Gastrocnemius medialis (tissue), 4 donors: ENCODE results near the gene PRAME.

Experiments
- CTCF ChIP-seq, 5 experiments: fragments of 450-650 bp in 3 of 5; fragments of 200-600 bp in 2 of 5; sonication (generic) in 2 of 5; IDR thresholded peaks in 4 of 5; conservative IDR thresholded peaks in 1 of 5; 1 replicate in 4 of 5; 2 replicates in 1 of 5; pipeline ENCODE4 v1.5.1; 2016 to 2019; ENCODE audit warnings: antibody characterized with exemption in 5 of 5, mild to moderate bottlenecking in 3 of 5, moderate library complexity in 3 of 5
- POLR2A ChIP-seq, 2 donors: fragments of 450-650 bp; IDR thresholded peaks; one replicate each; pipeline ENCODE4 v1.6.1; 2017; ENCODE audit warnings: antibody characterized with exemption in 2 of 2, mild to moderate bottlenecking in 2 of 2, moderate library complexity in 2 of 2

GRCh38 chr22:22516992-22517391 lies 42.1 kb downstream of the PRAME start:
- TF ChIP-seq POLR2A (IDR thresholded peaks at IDR 0.05): no peak
- TF ChIP-seq CTCF (IDR thresholded peaks at IDR 0.05 in 4 of 5, conservative IDR thresholded peaks at IDR 0.05 in 1 of 5): no peak
